ENCODE measurements around the gene KDM1A.
"Not testable (repeated sequence)": the region's sequence is repeated elsewhere in the genome, so short reads cannot be mapped to it uniquely, and the experiment has no call there.

The KDM1A gene

GRCh38 chr1:23019094-23019862 lies at the start of gene KDM1A:
KDM1A (plus strand) TSS chr1:23019468; CDS start chr1:23019597, 129 bp downstream.
- peak within 1 kb of the TSS; percentile 76 for H3K4me3 ChIP-seq (ENCODE audit: low read depth, low read length)
- peak; percentile 94 for DNase-seq (ENCODE audit: low read depth)

DNA sequence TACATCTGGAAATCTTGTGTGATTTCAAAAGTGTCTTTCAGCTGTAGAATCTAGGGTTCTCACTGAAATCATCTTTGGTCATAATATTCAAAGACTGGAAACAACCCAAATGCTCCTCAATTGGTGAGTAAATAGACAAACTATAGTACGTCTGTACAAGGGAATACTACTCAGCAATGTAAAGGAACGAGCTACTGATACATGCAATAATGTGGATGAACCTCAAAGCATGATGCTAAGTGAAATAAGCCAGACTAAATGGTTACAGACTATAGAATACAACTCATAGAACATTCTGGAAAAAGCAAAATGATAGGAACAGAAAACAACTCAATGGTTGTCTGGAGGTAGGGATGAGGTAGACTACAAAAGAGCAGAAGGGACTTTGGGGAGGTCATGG lies 49.2 kb upstream of the KDM1A start:
- DNase-seq (ENCODE audit: low read depth): no peak
- no peak overlapping the region for H3K4me3 ChIP-seq (ENCODE audit: low read depth, low read length)

GRCh38 chr1:22971161-22971560 lies 48.1 kb upstream of the KDM1A start:
- DNase-seq (ENCODE audit: low read depth): no peak
- H3K4me3 ChIP-seq (ENCODE audit: low read depth, low read length): no peak overlapping the region

GRCh38 chr1:22971611-22972405 lies 47.5 kb upstream of the KDM1A start:
- H3K4me3 ChIP-seq (ENCODE audit: low read depth, low read length): no peak overlapping the region
- DNase-seq (ENCODE audit: low read depth): no peak

GRCh38 chr1:22972760-22973159 lies 46.5 kb upstream of the KDM1A start, which contains the start of gene LACTBL1:
LACTBL1 (minus strand) TSS chr1:22972866; CDS start chr1:22972316, 550 bp downstream.
- H3K4me3 ChIP-seq (ENCODE audit: low read depth, low read length): no peak within 1 kb of the TSS
- no peak for DNase-seq (ENCODE audit: low read depth)

DNA sequence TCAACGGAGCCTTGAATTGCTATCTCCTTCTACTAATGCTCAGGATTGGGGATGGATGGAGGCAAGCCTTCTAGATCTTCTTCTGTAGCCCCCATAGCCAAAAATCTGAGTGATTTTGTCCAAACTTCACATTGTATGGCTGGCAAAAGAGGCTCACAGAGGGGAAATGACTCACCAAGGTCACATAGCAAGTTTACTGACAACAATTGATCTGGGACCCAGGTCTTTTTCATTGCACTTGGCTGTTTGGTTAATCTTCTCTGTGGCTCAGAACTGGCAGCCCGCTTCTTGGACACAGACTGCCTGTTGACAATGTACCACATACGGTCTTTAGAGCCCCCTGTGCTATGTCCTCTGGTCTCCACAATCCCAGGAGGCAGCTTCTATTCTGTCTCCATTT lies 43.6 kb upstream of the KDM1A start:
- no peak for DNase-seq (ENCODE audit: low read depth)
- H3K4me3 ChIP-seq (ENCODE audit: low read depth, low read length): no peak overlapping the region

DNA sequence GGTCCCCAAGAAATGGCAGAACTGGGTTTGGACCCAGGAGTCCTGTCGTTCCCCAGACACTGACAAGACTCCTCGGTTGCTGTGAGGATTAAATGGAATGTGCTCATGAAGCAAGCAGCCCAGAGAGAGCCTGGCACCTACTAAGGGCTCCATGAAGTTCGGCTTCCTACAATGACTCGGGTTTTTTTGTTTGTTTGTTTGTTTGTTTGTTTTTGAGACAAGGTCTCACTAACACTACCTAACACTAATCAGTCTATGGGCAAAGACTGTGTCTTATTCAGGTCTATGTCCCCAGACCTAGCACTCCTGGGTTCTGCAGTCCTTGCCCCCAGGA lies 43.2 kb upstream of the KDM1A start:
- H3K4me3 ChIP-seq (ENCODE audit: low read depth, low read length): no peak overlapping the region
- DNase-seq (ENCODE audit: low read depth): no peak

GRCh38 chr1:22976461-22977243 lies 42.6 kb upstream of the KDM1A start:
- DNase-seq (ENCODE audit: low read depth): peak; percentile 40

DNA sequence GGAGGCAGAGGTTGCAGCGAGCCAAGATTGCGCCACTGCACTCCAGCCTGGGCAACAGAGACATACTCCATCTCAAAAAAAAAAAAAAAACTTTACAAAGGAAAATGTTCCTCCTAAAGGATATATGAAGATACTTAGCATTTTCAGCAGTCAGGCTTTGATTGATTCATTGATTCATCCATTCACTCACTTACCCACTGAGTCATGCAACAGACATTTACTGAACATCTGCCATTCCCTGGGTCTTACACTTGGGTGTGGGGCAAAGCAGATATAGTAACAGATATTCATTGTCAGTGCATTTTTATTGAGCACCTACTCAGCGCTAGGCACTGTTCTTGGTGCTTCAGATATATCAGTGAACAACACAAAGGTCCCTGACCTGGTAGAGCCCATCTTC lies 41.0 kb upstream of the KDM1A start:
- no peak for DNase-seq (ENCODE audit: low read depth)

More at GRCh38 chr1:22976461-22977243, 42.6 kb upstream of the KDM1A start:
- no peak overlapping the region for H3K4me3 ChIP-seq (ENCODE audit: low read depth, low read length)

DNA sequence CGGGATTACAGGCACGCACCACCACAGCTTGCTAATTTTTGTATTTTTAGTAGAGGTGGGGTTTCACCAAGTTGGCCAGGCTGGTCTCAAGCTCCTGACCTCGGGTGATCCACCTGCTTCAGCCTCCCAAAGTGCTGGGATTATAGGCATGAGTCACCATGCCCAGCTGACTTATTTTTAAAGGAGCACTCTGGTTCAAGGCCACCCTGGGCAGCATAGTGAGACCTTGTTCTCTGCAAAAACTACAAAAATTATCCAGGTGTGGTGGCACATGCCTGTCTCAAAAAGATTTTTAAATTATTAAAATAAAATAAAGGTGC lies 38.8 kb upstream of the KDM1A start:
- DNase-seq (ENCODE audit: low read depth): not testable (repeated sequence)

More for the DNA sequence above, 41.0 kb upstream of the KDM1A start:
- H3K4me3 ChIP-seq (ENCODE audit: low read depth, low read length): no peak overlapping the region

DNA sequence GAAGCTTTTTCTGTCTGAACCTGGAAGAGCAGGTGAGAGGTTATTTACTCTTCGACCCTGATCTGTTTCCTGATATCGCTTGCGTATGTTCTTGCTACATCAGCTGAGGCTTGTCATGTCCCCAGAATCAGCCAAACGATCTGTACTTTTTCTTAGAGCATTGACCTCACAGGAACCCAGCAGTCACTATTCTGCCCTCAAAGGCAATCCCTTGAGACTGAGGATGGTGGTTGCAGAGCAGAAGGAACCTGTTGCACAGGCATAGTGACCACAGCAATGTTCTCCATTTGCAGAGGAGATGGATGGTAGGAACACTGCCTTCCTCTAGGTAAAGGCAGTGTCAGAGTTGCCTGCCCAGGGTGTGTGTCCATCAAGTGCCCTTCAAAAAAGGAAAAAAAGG lies 35.3 kb upstream of the KDM1A start:
- DNase-seq (ENCODE audit: low read depth): no peak
- H3K4me3 ChIP-seq (ENCODE audit: low read depth, low read length): no peak overlapping the region

More for the DNA sequence above, 38.8 kb upstream of the KDM1A start:
- not testable (repeated sequence) for H3K4me3 ChIP-seq (ENCODE audit: low read depth, low read length)

GRCh38 chr1:22992384-22992783 lies 26.9 kb upstream of the KDM1A start:
- not testable (repeated sequence) for H3K4me3 ChIP-seq (ENCODE audit: low read depth, low read length); DNase-seq (ENCODE audit: low read depth)

GRCh38 chr1:22993220-22993795 lies 26.0 kb upstream of the KDM1A start:
- not testable (repeated sequence) for DNase-seq (ENCODE audit: low read depth); H3K4me3 ChIP-seq (ENCODE audit: low read depth, low read length)

GRCh38 chr1:22995774-22996173 lies 23.5 kb upstream of the KDM1A start:
- H3K4me3 ChIP-seq (ENCODE audit: low read depth, low read length): no peak overlapping the region
- no peak for DNase-seq (ENCODE audit: low read depth)

DNA sequence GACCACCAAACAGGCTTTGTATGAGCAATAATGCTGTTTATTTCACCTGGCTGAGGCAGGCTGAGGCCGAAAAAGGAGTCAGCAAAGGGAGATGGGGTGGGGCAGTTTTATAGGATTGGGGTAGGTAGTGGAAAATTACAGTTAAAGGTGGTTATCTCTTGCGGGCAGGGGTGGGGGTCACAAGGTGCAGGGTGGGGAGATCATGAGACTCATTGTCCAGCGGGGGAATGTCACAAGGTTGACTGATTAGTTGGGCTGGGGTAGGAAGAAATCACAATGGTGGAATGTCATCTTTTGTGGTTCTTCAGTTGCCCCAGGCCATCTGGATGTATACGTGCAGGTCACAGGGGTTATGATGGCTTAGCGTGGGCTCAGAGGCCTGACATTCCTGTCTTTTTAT lies 21.7 kb upstream of the KDM1A start:
- not testable (repeated sequence) for DNase-seq (ENCODE audit: low read depth); H3K4me3 ChIP-seq (ENCODE audit: low read depth, low read length)

- not testable (repeated sequence) for H3K4me3 ChIP-seq (ENCODE audit: low read depth, low read length)
Observed at GRCh38 chr1:23000133-23000532, 19.1 kb upstream of the KDM1A start.

GRCh38 chr1:23002218-23002617 lies 17.1 kb upstream of the KDM1A start:
- not testable (repeated sequence) for DNase-seq (ENCODE audit: low read depth); H3K4me3 ChIP-seq (ENCODE audit: low read depth, low read length)

More at GRCh38 chr1:23000133-23000532, 19.1 kb upstream of the KDM1A start:
- DNase-seq (ENCODE audit: low read depth): not testable (repeated sequence)

GRCh38 chr1:23004112-23004511 lies 15.2 kb upstream of the KDM1A start:
- no peak overlapping the region for H3K4me3 ChIP-seq (ENCODE audit: low read depth, low read length)
- no peak for DNase-seq (ENCODE audit: low read depth)

DNA sequence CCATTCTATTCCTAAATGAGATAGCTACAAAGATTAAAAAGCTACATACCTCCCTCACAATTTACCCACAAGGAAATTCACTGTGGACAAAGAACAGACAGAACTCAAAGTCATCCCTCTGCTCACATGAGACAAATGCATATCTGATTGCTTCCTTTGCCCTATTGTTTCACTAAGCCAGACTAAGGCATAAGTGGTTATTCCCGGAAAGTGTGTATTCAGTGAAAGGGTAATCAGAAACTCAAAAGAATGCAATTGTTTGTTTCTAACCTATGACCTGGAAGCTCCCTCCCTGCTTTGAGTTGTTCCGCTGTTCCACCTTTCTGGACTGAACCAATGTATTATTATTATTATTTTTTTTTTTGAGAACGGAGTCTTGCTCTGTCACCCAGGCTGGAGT lies 14.5 kb upstream of the KDM1A start:
- not testable (repeated sequence) for H3K4me3 ChIP-seq (ENCODE audit: low read depth, low read length); DNase-seq (ENCODE audit: low read depth)

DNA sequence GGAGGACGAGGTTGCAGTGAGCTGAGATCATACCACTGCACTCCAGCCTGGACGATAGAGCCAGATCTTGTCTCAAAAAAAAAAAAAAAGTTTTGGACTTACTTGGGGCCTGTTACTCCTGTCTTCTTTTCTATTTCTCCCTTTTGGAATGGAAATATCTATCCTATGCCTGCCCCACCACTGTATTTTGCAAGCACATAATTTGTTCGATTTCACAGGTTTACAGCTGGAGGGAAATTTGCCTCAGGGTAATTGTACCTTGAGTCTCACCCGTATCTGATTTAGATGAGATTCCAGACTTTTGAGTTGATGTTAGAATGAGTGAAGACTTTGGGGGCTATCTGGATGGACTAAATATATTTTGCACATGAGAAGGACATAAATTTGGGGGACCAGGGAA lies 12.2 kb upstream of the KDM1A start:
- DNase-seq (ENCODE audit: low read depth): no peak
- H3K4me3 ChIP-seq (ENCODE audit: low read depth, low read length): no peak overlapping the region

All from skeletal muscle cell (primary cell).